GM18873 (cell line): ENCODE results near the gene CAMK1G.

ENCODE experiments used
- ATAC-seq: cut with Tn5 transposase; IDR thresholded peaks from one replicate; pipeline ENCODE4 v1.9.1; 2021; ENCODE audit warnings: mild to moderate bottlenecking, moderate library complexity, moderate number of reproducible peaks; ENCODE audit not compliant: unreplicated experiment, low FRiP score

The CAMK1G gene

DNA sequence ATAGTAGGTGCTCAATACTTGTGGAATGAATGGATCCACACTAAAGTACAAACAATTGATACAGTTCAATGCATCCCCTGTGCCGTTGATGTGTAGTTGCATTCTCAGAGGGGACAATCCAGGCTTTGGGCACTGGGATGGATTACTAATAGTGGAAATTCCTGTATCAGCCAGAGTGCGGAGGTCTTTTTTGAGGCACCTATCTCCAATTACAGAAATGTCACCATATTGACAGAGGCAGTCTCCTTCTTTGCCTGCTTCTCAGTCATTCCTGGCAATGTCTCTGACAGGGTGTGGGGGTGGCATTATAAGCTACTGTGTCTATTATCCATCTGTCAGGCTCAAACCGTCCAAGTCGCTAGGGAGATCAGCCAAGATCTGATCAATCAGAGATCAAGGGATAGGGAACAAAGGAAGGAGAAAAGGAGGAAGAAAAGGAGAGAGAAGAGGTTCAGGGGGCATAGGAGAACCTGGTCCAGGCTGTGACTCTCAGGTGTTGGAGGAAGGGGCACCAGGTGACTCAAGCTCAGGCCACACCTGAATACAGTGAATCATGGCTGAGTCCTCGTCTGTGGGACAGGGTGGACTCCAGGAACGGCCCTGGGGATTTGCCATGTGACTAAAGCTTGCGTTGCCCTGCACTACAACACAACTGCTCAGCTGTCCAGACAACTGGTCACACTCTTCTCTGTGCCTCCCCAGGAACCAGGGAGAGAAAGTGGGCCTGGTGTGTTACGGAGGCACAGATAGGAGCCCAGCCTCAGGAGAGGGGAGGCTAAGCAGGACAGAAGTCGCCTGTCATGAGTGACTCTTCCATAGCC is 72.1 kb downstream of the CAMK1G start:
- ATAC-seq = no peak

- no peak for ATAC-seq
Measured at GRCh38 chr1:209657140-209657879, 73.8 kb downstream of the CAMK1G start.

- ATAC-seq = no peak
Measured at GRCh38 chr1:209657918-209658317, 74.4 kb downstream of the CAMK1G start.

GRCh38 chr1:209659909-209660308 is 76.4 kb downstream of the CAMK1G start:
- ATAC-seq = peak; percentile 82

GRCh38 chr1:209661071-209661470 is 77.6 kb downstream of the CAMK1G start:
- ATAC-seq = no peak

GRCh38 chr1:209662879-209663327 is 79.4 kb downstream of the CAMK1G start:
- no peak for ATAC-seq
